ENCODE results near the gene IER5.

Gene IER5

DNA sequence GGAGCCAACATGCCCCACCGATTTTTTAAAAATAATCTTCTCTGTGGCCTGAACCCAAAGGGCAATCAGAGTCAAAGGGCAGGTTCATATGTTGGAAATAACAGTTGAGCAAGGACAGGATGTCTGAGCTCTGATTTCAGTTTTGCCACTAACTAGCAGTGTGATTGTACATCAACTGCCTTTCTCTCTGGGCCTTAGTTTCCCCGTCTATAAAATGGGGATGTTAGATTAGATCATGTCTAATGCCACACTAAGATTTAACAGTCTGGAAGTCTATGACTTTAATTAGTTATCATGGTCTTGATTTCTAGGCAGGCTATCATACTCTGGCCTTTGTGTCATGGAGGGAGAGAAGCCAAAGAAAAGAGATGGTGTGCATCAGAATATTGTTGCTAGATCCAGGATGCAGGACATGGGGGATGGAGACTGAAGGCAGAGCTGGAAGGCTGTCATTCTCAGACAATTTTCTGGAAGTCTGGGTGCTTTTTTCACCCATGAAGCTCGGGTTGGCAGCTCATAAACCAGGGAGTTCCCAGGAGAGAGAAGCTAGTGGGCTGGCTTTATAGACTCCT, 28.4 kb downstream of the IER5 start:
- DNase-seq = no peak

DNA sequence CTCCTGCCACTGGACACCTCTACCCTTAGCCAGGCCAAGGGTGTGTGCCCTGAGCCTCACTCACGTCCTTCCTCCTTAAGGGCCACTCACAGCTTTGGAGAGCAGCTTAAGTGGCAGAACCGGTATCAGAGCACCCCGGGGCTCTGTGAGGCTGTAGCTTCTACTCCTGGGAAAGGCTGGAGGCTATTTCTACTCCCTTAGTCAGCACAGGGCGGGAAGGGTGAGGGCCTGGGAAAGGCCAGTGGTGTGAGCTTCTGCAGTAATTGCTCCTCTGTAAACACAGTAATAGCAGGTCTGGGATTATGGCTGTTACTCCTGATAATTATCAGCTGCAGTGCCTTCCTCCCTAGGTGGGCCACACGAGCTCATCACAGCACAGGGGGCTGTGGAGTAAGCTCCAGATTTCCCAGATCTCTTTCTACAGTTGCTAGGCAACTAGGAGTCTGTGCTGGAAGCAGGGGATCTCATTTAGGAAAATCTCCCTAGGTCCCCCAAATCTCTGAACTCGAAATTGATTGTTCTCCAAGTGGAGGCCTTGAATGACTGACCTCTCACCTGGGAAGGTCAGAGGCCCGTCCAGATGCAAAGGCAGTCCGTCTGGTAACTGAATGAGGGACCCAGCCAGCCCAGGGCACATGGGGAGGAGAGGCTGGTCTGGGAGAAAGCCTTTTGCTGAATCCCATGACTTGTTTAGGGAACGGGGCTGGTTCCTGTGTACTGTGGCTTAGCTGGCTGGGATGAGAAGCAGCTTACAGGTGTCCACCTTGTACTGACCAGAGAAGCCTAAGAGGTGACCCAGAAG, 29.3 kb downstream of the IER5 start:
- no peak for DNase-seq

DNA sequence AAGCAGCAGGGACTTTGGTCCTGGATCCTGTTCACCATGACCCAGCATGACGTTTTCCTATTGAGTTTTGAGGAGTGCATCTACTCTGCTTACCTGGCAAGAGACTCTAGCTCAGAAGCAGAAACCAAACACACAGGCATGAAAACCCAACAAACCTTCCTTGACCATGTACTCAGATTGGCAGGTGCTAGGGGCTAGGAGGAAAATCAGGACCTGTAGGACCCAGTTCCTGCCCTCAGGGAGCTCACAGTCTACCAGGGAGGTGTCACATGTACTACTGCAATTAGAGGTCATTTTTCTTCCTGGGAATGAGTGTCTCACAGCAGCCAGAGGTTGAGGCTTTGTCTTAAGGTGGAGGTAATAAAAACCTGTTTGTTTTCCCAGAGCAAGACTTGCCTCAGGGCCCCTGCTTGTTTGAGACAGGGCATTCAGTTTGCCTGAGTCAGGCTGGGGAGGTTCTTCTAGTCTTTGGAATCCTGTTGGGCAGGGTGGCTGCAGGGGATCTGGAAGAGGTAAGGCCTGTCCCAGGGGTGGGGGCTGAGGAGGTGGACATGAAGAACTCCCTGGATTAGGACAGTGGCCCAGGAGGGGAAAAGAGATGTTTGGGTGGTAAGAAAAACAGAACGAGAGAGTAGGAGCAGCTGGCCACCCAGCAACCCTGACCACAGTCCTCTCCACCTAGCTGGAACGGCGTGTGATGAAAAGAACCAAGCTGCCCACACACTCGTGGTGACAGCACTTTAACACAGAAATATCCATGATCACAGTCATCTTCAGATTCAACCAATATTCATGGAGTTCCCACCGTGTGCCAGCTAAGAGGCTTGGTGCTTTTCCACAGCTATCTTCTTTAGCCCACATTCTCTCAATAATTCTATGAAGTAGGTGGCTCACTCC, 30.8 kb downstream of the IER5 start:
- no peak for DNase-seq

DNA sequence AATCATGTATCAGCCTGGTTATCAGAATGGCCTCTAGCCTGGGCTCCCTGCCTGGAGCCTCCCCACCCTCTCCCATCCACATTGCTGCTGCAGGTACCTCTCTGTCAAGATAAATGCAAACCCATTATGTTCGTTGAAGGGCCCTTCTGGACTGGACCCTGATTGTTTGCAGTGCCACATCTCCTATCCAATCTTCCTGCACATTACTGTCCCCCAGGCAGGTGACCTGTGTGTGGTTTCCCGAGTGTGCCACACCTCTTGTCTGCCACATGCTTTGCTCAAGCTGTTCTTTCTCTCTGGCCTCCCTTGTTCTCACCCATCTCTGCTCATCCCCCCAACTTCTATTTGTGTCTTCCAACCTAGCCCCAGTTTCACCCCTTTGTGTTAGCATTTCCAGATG, 32.4 kb downstream of the IER5 start:
- DNase-seq = no peak

DNA sequence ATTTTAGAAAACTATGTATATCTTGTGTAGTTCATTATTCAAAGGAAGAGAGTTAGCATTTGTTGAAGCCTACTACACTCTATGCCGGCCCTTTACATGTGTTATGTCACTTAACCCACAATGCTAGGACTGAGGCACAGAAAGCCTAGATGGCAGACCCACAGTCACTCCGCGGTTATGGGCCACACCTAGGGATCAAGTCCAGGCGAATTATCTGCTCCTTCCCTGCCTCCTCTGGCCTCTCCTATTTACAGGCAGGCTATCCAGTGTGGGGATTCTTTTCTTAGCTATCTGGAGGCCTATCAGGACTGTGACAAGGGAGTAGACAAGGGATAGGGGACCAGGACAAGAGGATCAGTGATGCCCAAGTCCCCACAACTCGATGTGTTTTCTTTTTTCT, 33.0 kb downstream of the IER5 start:
- no peak for DNase-seq

DNA sequence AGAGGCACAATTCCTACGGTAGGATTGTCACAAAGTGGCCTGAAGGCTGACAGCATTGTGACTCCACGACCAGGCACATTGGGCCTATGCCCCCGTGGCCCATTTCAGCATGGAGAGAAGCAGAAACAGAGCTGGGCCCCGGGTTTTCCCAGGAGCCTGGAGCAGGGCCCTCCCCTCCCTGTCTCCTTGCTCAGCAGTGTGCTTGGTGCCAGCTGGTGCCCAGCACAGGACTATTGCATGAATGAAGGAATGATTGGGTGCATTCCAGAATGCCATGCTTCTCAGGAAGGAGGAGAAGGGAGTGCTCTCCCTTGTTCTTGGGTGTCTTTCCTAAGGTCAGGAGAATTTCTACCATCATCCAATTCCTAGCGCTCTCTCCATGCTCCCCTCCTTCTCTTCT, 33.7 kb downstream of the IER5 start:
- no peak for DNase-seq

DNA sequence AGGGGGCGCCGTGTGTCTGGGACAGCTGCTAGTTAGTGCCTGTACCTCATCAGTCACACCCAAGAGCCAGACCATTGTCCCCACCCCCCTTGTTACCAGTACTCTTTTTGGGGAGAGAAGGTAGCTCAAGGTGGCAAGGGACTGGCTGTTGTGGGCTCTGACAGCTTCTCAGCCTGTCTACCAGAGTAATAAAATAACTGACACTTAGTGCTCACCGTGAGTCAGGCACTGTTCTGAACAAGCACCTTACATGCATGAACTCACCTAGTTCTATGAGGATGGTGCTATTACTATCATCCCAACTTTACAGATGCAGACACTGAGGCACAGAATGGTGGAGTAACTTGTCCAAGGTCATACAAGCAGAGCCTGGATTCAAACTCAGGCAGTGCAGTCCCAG, 34.7 kb downstream of the IER5 start:
- DNase-seq = no peak

DNA sequence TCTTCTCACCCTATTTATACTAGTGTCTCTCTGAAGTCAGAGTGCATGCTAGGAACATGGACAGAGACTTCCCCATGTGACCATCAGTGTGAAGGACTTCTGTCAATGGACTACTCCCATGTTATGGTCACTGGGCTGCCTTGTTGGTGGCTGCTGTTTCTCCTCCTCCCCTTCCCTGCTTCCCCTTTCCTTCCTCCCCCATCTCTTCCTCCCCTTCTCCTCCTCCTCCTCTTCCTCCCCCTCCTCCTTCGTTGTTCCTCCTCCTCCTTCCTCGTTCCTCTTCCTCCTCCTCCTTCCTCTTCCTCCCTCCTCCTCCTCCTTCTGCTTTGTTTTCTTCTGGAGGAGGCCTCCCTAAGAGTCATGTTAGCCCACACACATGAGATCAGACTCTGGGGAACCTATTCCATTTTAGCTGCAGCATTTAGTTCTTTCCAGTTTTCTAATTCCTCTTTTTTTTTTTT, 35.8 kb downstream of the IER5 start:
- DNase-seq = no peak

DNA sequence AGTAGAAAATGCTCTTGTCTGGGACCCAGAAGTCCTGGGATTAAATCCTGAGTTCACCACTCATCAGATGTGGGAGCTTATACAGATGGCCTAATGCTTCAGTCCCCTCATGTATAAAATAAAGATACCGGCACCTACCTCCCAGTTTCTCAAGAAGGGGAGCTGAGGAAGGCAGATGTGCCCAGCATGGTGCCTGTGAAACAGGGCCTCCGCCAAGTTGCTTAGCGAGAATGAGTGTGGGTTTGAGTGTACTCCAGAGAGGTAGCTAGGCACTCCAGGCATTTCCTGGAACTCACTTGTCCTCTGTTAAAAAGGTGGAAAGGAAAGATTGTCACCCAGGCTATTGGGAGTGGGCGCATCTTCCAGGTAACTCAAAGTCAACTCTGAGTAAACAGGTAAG, 37.8 kb downstream of the IER5 start:
- DNase-seq = no peak

DNA sequence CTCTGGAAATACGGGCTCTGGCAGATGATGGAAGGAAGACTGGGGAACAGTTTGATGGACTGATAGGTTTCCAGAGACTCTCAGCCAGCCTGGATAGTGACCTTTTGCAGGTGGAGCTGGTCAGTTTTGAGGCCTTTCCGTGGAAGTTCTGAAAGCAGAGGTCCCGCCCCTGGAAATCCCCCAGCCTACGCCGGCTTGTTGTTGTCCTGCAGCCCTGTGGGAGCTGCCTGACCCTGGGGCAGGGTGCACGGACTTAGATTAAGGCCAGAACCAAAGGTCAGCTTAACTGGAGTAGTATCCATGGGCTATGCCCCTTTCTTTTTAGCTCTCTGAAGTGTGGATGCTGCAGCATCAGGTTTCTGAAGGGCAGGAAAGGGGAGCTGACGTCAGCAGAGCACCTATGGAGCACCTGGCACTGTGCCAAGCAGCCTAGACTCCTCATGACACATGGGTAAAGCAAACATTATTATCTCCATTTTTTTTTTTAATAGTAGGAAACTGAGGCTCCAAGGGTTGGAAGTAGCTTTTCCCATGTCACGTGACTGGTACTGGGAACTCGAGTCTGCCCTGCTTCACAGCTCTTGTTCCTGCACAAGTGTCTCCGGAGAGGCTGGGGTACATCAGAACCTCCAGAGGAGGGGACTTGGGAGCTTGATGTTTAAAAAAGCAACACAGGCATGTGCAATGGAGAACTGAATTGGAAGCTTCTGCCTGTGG, 38.5 kb downstream of the IER5 start:
- DNase-seq = peak; percentile 89

DNA sequence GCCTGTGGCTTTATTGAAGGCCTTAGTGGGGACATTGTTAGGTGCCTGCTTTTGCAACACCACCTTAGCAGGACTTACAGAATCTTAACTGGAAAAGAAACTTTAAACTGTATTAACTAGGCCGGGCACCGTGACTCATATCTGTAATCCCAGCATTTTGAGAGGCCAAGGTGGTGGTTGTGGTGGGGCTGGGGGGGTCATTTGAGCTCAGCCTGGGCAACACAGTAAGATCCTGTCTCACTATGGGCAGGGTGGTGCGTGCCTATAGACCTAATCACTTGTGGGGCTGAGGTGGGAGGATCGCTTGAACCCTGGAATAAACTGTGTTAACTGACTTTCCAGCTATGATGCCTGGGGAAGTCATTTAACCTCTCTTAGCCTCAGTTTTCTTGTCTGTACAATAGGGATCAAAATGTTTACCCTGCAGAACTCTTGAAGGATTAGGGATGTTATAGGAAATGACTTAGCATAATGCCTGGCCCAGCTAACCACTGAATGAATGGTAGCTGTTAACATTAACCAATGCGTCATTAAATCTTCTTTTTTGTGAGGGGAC, 39.5 kb downstream of the IER5 start:
- no peak for DNase-seq

DNA sequence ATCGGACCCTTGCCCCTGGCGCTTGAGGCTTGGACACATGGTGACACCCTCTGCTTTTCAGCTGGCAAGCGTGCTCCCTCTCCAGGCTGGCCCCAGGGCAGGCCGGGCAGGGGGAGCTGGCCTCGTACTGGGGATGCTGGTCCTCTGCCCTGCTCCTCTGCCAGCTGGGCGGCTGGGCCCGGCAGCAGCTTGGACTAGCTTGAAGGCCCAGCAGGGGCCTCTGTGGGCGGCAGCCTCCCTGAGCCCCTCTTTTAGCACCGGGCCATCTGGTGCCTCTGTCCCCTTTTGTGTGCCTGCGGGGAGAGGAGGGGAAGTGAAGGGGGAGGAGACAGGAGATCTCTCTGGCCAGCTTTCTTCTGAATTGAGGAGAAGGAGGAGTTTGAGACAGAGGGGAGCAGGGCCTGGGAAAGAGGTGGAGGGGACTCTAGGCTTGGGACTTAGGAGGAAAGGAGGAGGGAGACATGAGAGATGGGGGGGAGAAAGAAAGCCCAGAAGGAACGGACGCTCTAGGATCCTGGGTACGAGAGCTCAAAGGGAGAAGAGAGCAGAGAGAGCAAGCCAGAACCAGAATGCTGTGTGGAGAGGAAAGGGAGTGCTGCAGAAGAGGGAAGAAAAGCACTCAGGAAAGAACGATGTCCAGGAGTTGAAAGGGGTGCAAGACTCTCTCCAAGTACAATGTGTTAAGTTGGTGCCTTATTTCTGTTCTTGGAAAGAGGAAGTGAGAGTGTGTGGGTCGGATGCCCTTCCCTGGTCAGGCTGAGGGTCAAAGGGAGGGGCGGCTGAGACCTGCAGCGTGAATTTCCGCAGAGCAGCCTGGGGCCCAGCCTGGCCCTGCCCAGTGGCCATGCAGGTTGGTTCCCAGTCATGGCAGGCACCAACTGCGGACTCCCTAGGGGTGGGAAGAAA, 40.3 kb downstream of the IER5 start:
- DNase-seq = peak; percentile 73

DNA sequence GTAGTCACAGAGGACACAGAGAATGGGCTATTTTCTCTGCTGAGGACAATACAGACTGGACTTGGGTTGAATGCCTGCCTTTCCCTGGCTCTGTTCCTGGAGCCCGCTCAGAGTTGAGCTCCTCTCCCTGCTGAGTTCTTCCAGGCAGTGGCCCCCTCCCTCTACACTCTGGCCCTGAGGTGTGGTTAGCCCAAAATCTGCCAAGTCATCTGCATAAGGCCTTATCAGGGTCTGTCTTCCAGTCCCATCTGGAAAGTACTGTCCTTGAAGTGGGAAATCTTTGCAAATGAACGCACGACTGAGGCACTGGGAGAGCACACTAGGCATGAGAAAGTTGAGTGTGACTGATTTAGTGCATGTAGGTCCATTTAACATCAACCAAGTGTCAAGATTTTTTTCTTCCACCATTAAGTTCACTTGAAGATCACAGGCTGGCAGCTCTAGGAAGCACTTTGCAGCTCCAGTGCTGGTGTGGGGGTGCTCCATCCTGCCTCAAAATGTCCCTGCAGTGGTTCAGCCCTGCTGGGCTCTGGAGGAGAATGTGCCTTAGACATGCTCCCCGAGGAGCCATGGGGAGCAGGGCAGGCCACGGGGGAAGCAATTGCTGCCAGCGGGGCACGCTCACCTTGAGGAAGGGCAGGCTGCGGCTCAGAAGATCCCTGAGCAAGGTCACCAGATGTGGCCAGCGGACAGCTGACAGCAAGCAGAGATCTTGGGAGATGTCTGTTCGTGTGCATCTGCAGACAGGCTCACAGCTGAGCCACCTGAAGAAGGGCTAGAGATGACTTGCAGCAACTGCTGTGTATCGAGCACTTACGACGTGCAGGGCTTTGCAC, 41.5 kb downstream of the IER5 start:
- DNase-seq = no peak

DNA sequence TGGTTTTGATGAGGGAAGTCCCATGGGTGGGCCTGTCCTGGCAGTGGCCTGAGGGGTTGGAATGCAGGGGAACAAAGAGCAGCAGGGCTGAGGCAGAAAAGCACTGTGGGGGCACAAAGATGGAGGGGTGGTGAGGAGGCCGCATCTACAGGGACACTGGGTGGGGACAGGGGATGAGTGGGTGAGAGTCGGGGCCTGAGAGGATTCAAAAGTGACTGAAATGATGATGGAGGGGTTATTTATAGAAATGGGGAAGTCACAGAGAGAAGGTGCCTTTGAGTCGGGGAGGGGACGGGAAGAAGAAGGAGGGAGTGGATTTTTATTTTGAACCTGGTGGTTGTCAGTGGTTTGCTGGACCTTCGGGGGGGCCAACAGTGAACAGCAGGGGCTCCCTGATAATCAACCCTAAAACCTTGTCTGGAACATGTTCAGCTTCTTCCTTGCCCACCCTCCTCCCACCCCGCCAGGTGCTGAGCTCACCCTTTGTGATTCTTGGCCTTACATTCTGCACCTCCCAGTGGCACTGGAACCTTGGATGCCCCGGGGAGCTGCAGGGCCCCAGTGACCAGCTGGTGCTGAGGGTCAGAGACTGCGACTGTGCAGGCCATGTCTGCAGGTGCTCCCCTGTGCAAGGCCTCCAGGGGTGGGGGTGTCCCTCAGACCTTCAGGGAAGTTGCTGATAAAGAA, 42.9 kb downstream of the IER5 start:
- DNase-seq = no peak

DNA sequence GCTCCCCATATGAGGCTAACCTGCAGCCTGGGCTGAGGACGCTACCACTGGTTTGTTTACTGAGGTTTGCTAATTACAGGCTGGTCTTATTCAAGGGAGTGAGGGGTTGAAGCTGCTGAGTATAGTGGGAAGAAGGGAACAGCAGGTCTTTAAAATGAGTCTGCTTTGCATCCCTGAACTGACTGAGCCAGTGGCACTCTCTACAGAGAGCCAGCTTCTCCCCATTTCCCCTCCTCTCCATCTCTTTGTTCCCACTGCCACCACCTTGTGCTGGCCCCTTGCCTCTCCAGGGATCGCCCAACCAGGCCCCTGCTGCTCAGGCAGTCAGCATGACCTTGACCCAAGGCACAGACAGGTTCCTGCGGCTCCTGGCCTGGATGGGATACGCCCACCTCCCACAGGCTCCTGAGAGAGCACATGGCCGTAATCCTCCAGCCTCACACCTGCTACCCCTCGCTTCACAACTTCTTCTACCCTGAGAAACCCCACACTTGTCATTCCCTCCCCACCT, 45.0 kb downstream of the IER5 start:
- no peak for DNase-seq

DNA sequence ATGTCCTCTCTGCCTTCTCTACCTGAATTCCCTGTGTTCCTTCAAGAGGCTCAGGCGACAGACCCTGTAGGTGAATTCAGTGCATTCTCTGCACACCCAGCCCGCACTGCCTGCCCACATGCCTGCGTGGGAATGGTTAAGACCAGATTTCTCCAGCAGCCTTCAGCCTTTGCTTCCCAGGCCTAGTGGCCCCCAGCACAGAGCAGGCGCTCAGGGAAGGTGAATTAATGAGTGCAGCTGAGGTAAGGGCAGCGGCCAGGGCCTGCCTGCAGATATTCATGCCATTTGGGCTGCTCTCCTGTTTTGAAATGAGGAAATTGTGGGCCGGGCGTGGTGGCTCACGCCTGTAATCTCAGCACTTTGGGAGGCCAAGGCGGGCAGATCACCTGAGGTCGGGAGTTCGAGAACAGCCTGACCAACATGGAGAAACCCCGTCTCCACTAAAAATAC, 45.5 kb downstream of the IER5 start:
- DNase-seq = no peak

DNA sequence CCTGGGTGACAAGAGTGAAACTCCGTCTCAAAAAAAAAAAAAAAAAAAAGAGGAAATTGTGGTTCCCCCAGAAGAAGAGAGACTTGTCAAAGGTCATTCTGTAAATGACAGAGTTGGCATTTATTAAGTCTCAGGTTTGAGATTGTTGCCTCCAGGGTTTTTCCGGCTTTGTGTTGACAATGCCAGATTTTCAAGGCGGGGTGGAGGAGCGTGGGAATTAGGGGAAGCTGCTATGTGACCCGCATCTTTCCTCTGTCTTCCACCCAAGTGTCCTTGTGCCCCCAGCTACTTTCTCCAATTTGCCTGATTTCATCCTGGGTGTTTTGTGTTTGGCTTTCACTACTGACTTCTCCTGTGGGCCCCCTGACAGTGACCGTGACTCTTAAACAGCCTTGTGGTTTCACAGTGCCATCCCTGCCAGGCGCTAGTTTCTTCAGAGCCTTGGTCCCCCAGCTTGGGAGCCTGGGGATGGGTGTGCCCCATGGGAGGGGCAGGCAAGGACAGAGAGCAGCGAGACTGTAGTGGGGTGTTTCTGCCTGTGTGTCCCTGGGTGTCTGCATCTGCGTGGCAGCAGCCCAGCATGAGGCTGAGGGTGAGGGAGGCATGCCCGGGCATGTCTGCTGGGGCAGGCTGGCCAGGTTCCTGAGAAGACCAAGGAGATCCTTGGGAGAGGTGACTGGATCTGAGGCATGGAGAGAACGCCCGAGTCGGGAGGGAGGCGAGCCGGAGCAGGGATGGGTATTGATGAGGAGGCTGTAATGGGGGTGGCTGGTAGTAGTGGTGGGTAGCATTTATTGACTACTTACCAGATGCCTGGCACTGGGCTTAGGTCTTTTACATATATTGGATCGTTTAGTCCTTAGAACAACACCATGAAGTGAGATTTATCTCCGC, 46.3 kb downstream of the IER5 start:
- DNase-seq = no peak

DNA sequence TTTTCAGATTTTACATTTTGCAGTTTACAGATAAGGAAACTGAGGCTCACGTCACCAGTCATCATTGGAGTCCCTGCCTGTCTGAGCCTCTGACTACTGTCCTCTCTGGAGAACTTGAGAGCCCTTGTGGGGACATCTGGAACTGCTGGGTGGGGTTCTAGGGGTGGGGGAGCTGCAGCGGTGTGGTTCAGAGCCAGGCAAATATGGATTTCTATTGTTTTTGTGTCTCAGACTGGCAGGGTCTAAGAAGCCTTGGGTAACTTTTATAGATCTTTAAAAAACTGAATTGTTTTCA, 46.9 kb downstream of the IER5 start:
- no peak for DNase-seq

Measured in NCI-H2171 (cell line).